ENCODE data around the gene CLEC3B. TPM values are rescaled to one million over a fixed set of nuclear protein-coding genes. Genes with fewer than 3 reads are reported as not detected.

Gene CLEC3B
- total and polyA plus RNA-seq, 2 donors (not counting 1 experiment from before 2014, with no cell fraction given), result 0.82 TPM; not detected in 1

GRCh38 chr3:45009868-45010267, 16.2 kb upstream of the CLEC3B start:
- Histone ChIP-seq H3K27ac (ENCODE audit: low read length in 2 of 2) (no peak overlapping the region), H3K9me3 (ENCODE audit: control extremely low read depth in 1 of 3, control insufficient read depth in 2 of 3, insufficient read depth in 1 of 3, low read length in 2 of 3) (no peaks in the 10 kb centered on the region), H3K4me1 (ENCODE audit: control insufficient read depth in 2 of 2, insufficient read depth in 2 of 2, low read length in 2 of 2) (peaks cover 11 to 13% of the 10 kb centered on the region in 2 donors), H3K27me3 (replicated peaks in 1 of 4; ENCODE audit: control extremely low read depth in 1 of 4, control insufficient read depth in 3 of 4, insufficient read depth in 4 of 4, low read length in 3 of 4) (no peaks in the 10 kb centered on the region), H4K20me1 (ENCODE audit: control insufficient read depth, insufficient read depth, low read length, poor library complexity, severe bottlenecking) (no peaks in the 10 kb centered on the region), H3K36me3 (replicated peaks in 1 of 2; ENCODE audit: control extremely low read depth in 1 of 2, control insufficient read depth in 1 of 2, extremely low read depth in 1 of 2, insufficient read depth in 2 of 2, low read length in 1 of 2) (peaks cover 1 to 41% of the 10 kb centered on the region in 2 experiments), H3K79me2 (ENCODE audit: control insufficient read depth, insufficient read depth, low read length) (no peaks in the 10 kb centered on the region), H3K9ac (ENCODE audit: low read length) (no peak overlapping the region), H3K4me3 (ENCODE audit: control extremely low read depth in 1 of 5, extremely low read depth in 1 of 5, insufficient read depth in 1 of 5, low read depth in 2 of 5, low read length in 4 of 5) (no peak overlapping the region), H3K4me2 (replicated peaks; ENCODE audit: low read depth, low read length, poor library complexity, severe bottlenecking) (no peak overlapping the region), H2AFZ (ENCODE audit: insufficient read depth, low read depth, low read length, poor library complexity, severe bottlenecking) (no peak overlapping the region)
- ChIA-PET CTCF (no interaction called here), POLR2A (no interaction called here)
- DNase-seq (no peak), ATAC-seq (ENCODE audit: low read depth) (no peak)
- 100% methylated on average over 1 of the region's 1 CpG for WGBS (ENCODE audit: insufficient coverage)
- Mint-ChIP-seq H3K27me3 (no peaks in the 10 kb centered on the region), H3K4me1 (peaks cover 19% of the 10 kb centered on the region), H3K27ac (no peak overlapping the region), H3K4me3 (no peak overlapping the region), H3K9me3 (ENCODE audit: insufficient read depth) (no peaks in the 10 kb centered on the region)
- intact Hi-C loops (cut with micrococcal nuclease), result no loop called here
- TF ChIP-seq EZH2 (IDR thresholded peaks at IDR 0.05; ENCODE audit: borderline replicate concordance, insufficient read depth, low read depth, low read length, poor library complexity, severe bottlenecking) (no peak), CTCF (IDR thresholded peaks at IDR 0.05) (no peak)

DNA sequence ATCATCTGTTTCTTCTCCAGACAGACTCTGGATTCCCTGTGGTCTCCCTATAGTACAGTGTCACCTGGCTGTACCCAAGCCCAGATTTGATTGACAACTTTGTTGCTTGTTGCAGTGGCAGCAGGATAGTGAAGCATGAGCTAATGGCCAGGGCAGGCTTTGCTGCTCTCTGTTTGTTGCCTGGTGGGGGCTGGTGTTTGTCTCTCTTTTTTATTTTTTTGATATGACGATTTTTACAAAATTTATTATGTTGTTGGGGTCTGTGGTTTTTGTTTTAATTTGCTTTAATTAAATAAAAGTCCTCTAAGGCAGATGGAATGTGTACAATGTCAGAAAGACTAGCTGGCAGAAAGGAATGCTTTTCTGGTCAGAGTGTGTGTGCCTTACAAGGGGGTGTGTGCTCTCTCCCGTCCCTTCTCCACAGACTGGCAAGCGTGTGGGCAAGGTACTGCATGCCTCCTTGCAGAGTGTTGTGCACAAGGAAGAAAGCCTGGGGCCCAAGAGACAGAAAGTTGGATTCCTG, 15.2 kb upstream of the CLEC3B start:
- H3K9me3 ChIP-seq (ENCODE audit: control extremely low read depth in 1 of 3, control insufficient read depth in 2 of 3, insufficient read depth in 1 of 3, low read length in 2 of 3), result no peaks in the 10 kb centered on the region
- peaks cover 19% of the 10 kb centered on the region for H3K4me1 Mint-ChIP-seq
- no peak for TF ChIP-seq EZH2 (IDR thresholded peaks at IDR 0.05; ENCODE audit: borderline replicate concordance, insufficient read depth, low read depth, low read length, poor library complexity, severe bottlenecking)
- no peak for TF ChIP-seq CTCF (IDR thresholded peaks at IDR 0.05)
- H2AFZ ChIP-seq (ENCODE audit: insufficient read depth, low read depth, low read length, poor library complexity, severe bottlenecking), result no peak overlapping the region
- no peak overlapping the region for H3K4me2 ChIP-seq (replicated peaks; ENCODE audit: low read depth, low read length, poor library complexity, severe bottlenecking)
- no peak overlapping the region for H3K4me3 ChIP-seq (ENCODE audit: control extremely low read depth in 1 of 5, extremely low read depth in 1 of 5, insufficient read depth in 1 of 5, low read depth in 2 of 5, low read length in 4 of 5)
- H3K9ac ChIP-seq (ENCODE audit: low read length), result no peak overlapping the region
- no peaks in the 10 kb centered on the region for H3K27me3 ChIP-seq (replicated peaks in 1 of 4; ENCODE audit: control extremely low read depth in 1 of 4, control insufficient read depth in 3 of 4, insufficient read depth in 4 of 4, low read length in 3 of 4)
- peaks cover 6 to 33% of the 10 kb centered on the region in 2 experiments for H3K36me3 ChIP-seq (replicated peaks in 1 of 2; ENCODE audit: control extremely low read depth in 1 of 2, control insufficient read depth in 1 of 2, extremely low read depth in 1 of 2, insufficient read depth in 2 of 2, low read length in 1 of 2)
- DNase-seq (no peak), ATAC-seq (ENCODE audit: low read depth) (no peak)
- H3K27ac Mint-ChIP-seq, result no peak overlapping the region
- 87% methylated on average over 3 of the region's 3 CpGs for WGBS (ENCODE audit: insufficient coverage)
- no peak overlapping the region for H3K4me3 Mint-ChIP-seq
- POLR2A ChIA-PET, result no interaction called here
- no peaks in the 10 kb centered on the region for H3K79me2 ChIP-seq (ENCODE audit: control insufficient read depth, insufficient read depth, low read length)
- CTCF ChIA-PET, result interaction anchor here (1.4 to 1.5 kb wide), 2 partner anchors 28 to 29 kb away, joined by 4 to 5 read pairs; no protein-coding TSS in a partner anchor
- no peaks in the 10 kb centered on the region for H3K27me3 Mint-ChIP-seq
- no peaks in the 10 kb centered on the region for H4K20me1 ChIP-seq (ENCODE audit: control insufficient read depth, insufficient read depth, low read length, poor library complexity, severe bottlenecking)
- intact Hi-C loops (cut with micrococcal nuclease), result no loop called here
- peaks cover 11 to 13% of the 10 kb centered on the region in 2 donors for H3K4me1 ChIP-seq (ENCODE audit: control insufficient read depth in 2 of 2, insufficient read depth in 2 of 2, low read length in 2 of 2)
- no peak overlapping the region for H3K27ac ChIP-seq (ENCODE audit: low read length in 2 of 2)
- no peaks in the 10 kb centered on the region for H3K9me3 Mint-ChIP-seq (ENCODE audit: insufficient read depth)

All from B cell (primary cell).